Colonic mucosa (tissue), 4 donors: Measurements from ENCODE around the gene PRR5. TPM values are rescaled to one million over a fixed set of nuclear protein-coding genes. Genes with fewer than 3 reads are reported as not detected.

Source experiments
- DNase-seq: peaks from one replicate; pipeline ENCODE4 v3.0.0-alpha.2; 2020
- H3K27ac ChIP-seq: fragments of 200-600 bp; one replicate; pipeline ENCODE4 v1.8.0; 2021
- H3K27me3 ChIP-seq: fragments of 200-600 bp; one replicate; pipeline ENCODE4 v1.8.0; 2021
- H3K36me3 ChIP-seq: fragments of 200-600 bp; one replicate; pipeline ENCODE4 v1.8.0; 2021
- H3K4me1 ChIP-seq: fragments of 200-600 bp; one replicate; pipeline ENCODE4 v1.8.0; 2021; ENCODE audit warnings: mild to moderate bottlenecking
- H3K4me3 ChIP-seq: fragments of 200-600 bp; one replicate; pipeline ENCODE4 v1.8.0; 2021
- H3K9ac ChIP-seq, 2 donors: one replicate each; pipeline ENCODE4 v1.7.0; 2013; ENCODE audit warnings: control low read depth in 2 of 2, low read depth in 2 of 2, low read length in 2 of 2
- H3K9me3 ChIP-seq: fragments of 200-600 bp; one replicate; pipeline ENCODE4 v1.8.0; 2021
- CTCF ChIP-seq: fragments of 200-600 bp; IDR thresholded peaks from one replicate; pipeline ENCODE4 v1.8.0; 2022; ENCODE audit warnings: antibody characterized with exemption, mild to moderate bottlenecking
- intact Hi-C: fragments of 100-400 bp; cut with DNase I; formaldehyde crosslinking; loops from one replicate; pipeline ENCODE4 v1.14.1; 2022
- total RNA-seq, 2 donors: library from RNA; stranded (reverse); fragmentation: NEBNext Ultra II Directional in 1 of 2; extraction: Animal tissue kit (Norgen Biotek cat#: 25700) in 1 of 2; gene quantifications; one replicate each; pipeline ENCODE4 v1.2.1, GENCODE V29; 2021
- donor health status: healthy.
- donor health status: DM: no; HTN: no; CAD: no.
- donor health status: DM: no; HTN: no; CAD: no.

Gene PRR5
- total RNA-seq, 2 donors from 2014 or later = 21.2 to 45.8 TPM

DNA sequence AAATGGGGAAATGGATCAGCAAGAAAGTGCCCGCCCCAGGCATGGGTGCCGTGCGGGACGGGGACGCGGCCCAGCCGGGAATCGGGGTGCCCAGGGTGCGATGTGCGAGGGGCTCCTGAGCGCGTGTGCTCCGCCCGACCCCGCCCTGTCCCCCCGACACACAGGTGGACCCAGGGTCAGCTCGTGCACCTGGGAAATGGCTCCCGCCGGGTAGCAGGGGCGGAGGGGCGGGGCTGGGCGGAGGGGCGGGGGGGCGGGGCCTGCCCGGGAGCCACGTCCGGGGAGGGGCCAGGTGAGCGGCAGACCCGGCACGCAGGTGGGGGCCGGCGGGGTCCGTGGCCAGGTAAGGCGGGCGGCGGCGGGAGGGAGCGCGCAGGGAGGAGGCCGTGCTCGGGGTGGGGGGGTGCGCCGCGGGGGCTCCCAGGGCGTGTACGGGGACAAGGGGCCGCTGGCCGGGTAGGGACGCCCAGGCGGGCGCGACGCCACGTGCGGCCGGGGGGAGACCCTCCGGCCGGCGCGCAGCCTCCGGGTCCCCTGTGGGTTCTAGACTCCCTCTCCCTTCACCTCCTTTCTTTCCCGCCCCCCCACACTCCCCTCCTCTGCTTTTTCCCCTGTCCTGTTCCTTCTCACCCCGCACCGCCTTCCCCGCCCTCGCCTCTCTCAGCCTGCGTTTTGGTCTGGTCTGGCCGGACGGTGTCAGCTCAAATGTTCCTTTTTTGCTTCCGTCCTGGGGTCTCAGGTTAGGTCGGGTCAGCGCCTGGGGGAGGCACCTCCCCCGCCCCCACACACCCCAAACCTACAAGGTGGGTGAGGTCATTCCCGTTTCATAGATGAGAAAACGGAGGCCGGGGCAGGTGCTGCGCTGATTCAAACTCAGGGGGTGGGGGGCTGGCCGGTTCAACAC is 50.5 kb downstream of the PRR5 start, which contains the start of gene ARHGAP8:
TSS of gene ARHGAP8 (plus strand) at position 291 of the 904 bp plus-strand sequence. CDS start 33,953 bp downstream, outside the sequence.
- Histone ChIP-seq H3K4me3 (peak within 1 kb of the TSS; percentile 46), H3K36me3 (no peaks in the 10 kb centered on the region), H3K9ac (peak within 1 kb of the TSS; percentile 61 to 89), H3K4me1 (peaks cover 4% of the 10 kb centered on the region), H3K27me3 (no peaks in the 10 kb centered on the region), H3K27ac (peak within 1 kb of the TSS; percentile 37), H3K9me3 (no peaks in the 10 kb centered on the region)
- DNase-seq = peak; percentile 74
- TF ChIP-seq CTCF = no peak
- intact Hi-C loops = no loop called here

- peak overlapping the region; percentile 46 for H3K4me3 ChIP-seq
- no peaks in the 10 kb centered on the region for H3K27me3 ChIP-seq
- intact Hi-C loops = no loop called here
- DNase-seq = peak; percentile 51
- peak overlapping the region; percentile 36 for H3K27ac ChIP-seq
- peak overlapping the region; percentile 58 to 89 for H3K9ac ChIP-seq
- H3K4me1 ChIP-seq = peaks cover 8% of the 10 kb centered on the region
- no peak for TF ChIP-seq CTCF
- no peaks in the 10 kb centered on the region for H3K36me3 ChIP-seq
- no peaks in the 10 kb centered on the region for H3K9me3 ChIP-seq
These were observed 51.4 kb downstream of the PRR5 start for GRCh38 chr22:44753189-44754042.

DNA sequence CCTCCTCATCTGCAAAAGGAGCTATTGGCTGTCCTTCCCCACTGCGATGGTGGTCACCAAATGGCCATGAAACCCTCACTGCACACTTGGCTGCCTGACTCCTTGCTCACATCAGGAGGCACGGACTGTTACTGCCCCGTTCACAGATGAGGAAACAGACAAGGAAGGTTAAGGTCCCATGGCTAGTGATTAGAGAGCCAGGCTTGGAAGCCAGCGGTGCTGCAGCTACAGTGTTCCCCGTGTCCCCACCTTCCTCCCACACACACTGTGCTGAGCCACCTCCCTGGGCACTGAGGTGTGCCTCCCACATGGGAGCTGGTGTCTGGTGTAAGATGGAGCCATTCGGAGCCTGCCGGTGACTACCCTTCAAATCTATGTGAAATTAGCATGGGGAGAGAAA is 53.0 kb downstream of the PRR5 start:
- H3K27me3 ChIP-seq = no peaks in the 10 kb centered on the region
- peak overlapping the region in 1 of 2 donors; percentile 58 for H3K9ac ChIP-seq
- H3K4me1 ChIP-seq = peaks cover 8% of the 10 kb centered on the region

GRCh38 chr22:44755417-44755816 is 53.4 kb downstream of the PRR5 start:
- Histone ChIP-seq H3K9me3 (no peaks in the 10 kb centered on the region), H3K27ac (peak overlapping the region; percentile 56), H3K36me3 (no peaks in the 10 kb centered on the region), H3K4me1 (peaks cover 8% of the 10 kb centered on the region), H3K27me3 (no peaks in the 10 kb centered on the region), H3K4me3 (no peak overlapping the region), H3K9ac (peak overlapping the region in 1 of 2 donors; percentile 58)
- DNase-seq = peak; percentile 63
- intact Hi-C loops = no loop called here
- no peak for TF ChIP-seq CTCF

More for the DNA sequence above, 53.0 kb downstream of the PRR5 start:
- no peaks in the 10 kb centered on the region for H3K9me3 ChIP-seq
- peak; percentile 51 for DNase-seq
- H3K27ac ChIP-seq = peak overlapping the region; percentile 56
- no peaks in the 10 kb centered on the region for H3K36me3 ChIP-seq
- H3K4me3 ChIP-seq = no peak overlapping the region
- TF ChIP-seq CTCF = no peak
- intact Hi-C loops = no loop called here

GRCh38 chr22:44755956-44756361 is 54.0 kb downstream of the PRR5 start:
- no peaks in the 10 kb centered on the region for H3K36me3 ChIP-seq
- H3K27ac ChIP-seq = peak overlapping the region; percentile 56
- H3K4me3 ChIP-seq = no peak overlapping the region
- peak; percentile 77 for DNase-seq
- intact Hi-C loops = no loop called here
- no peaks in the 10 kb centered on the region for H3K9me3 ChIP-seq
- H3K9ac ChIP-seq = peak overlapping the region in 1 of 2 donors; percentile 58
- H3K27me3 ChIP-seq = no peaks in the 10 kb centered on the region
- TF ChIP-seq CTCF = no peak
- H3K4me1 ChIP-seq = peaks cover 8% of the 10 kb centered on the region
